B cell (primary cell): Measurements from ENCODE around the gene SLC6A2. TPM values are rescaled to one million over a fixed set of nuclear protein-coding genes. Genes with fewer than 3 reads are reported as not detected.

Experiments
- ATAC-seq: fragments of 200-7000 bp; cut with Tn5 transposase; one replicate; pipeline ENCODE4 v1.10.0; 2021; ENCODE audit warnings: low read depth, mild to moderate bottlenecking, moderate number of reproducible peaks, moderate library complexity
- CTCF ChIA-PET: fragments of 350-600 bp; sonication (Branson Sonifier 250); formaldehyde crosslinking; loops from one replicate; lab custom pipeline; 2021; ENCODE audit warnings: antibody characterized with exemption, inconsistent platforms; lab: Charles Lee
- POLR2A ChIA-PET: fragments of 350-600 bp; sonication (Branson Sonifier 250); formaldehyde crosslinking; loops from one replicate; lab custom pipeline; 2021; ENCODE audit warnings: antibody characterized with exemption; lab: Charles Lee
- DNase-seq: peaks from one replicate; pipeline ENCODE4 v3.0.0; 2013
- H2AFZ ChIP-seq: 2 replicates; pipeline ENCODE4 v1.6.1; 2012; ENCODE audit warnings: mild to moderate bottlenecking, low read depth, low read length; ENCODE audit not compliant: insufficient read depth, poor library complexity, severe bottlenecking
- H3K27ac ChIP-seq, 2 donors: 1 replicate in 1 of 2; 2 replicates in 1 of 2; pipeline ENCODE4 v1.5.1; 2012 to 2013; ENCODE audit warnings: low read length in 2 of 2, mild to moderate bottlenecking in 2 of 2, moderate library complexity in 1 of 2
- H3K27me3 ChIP-seq, 4 experiments: fragments of 200-600 bp in 1 of 4; sonication (generic) in 1 of 4; replicated peaks in 1 of 4; 1 replicate in 2 of 4; 2 replicates in 2 of 4; pipeline versions ENCODE4 v1.6.1 to v1.7.0; 2013 to 2016; ENCODE audit warnings: low read length in 3 of 4, mild to moderate bottlenecking in 2 of 4, mixed read lengths in 1 of 4, moderate library complexity in 1 of 4; ENCODE audit not compliant: insufficient read depth in 4 of 4, control insufficient read depth in 3 of 4; ENCODE audit errors: control extremely low read depth in 1 of 4
- H3K36me3 ChIP-seq, 2 experiments: replicated peaks in 1 of 2; 1 replicate in 1 of 2; 2 replicates in 1 of 2; pipeline versions ENCODE4 v1.6.1 to v1.7.1; 2013; ENCODE audit warnings: low read length in 1 of 2; ENCODE audit not compliant: insufficient read depth in 2 of 2, control insufficient read depth in 1 of 2; ENCODE audit errors: control extremely low read depth in 1 of 2, extremely low read depth in 1 of 2
- H3K4me1 ChIP-seq, 2 donors: fragments of 200-600 bp in 1 of 2; sonication (generic) in 1 of 2; 1 replicate in 1 of 2; 2 replicates in 1 of 2; pipeline versions ENCODE4 v1.5.1 to v1.6.1; 2013 to 2017; ENCODE audit warnings: low read length in 2 of 2; ENCODE audit not compliant: control insufficient read depth in 2 of 2, insufficient read depth in 2 of 2
- H3K4me2 ChIP-seq: replicated peaks from 2 replicates; pipeline ENCODE3; 2012; ENCODE audit warnings: mild to moderate bottlenecking, low read depth, low read length; ENCODE audit not compliant: poor library complexity, severe bottlenecking
- H3K4me3 ChIP-seq, 5 experiments: fragments of 200-600 bp in 1 of 5; sonication (generic) in 1 of 5; 1 replicate in 3 of 5; 2 replicates in 2 of 5; pipeline versions ENCODE4 v1.5.1 to v1.7.0; 2011 to 2016; ENCODE audit warnings: low read length in 4 of 5, mild to moderate bottlenecking in 4 of 5, low read depth in 2 of 5, control low read depth in 1 of 5, moderate library complexity in 1 of 5; ENCODE audit not compliant: insufficient read depth in 1 of 5; ENCODE audit errors: control extremely low read depth in 1 of 5, extremely low read depth in 1 of 5
- H3K79me2 ChIP-seq: fragments of 200-600 bp; sonication (generic); one replicate; pipeline ENCODE4 v1.6.0; 2016; ENCODE audit warnings: low read length; ENCODE audit not compliant: control insufficient read depth, insufficient read depth
- H3K9ac ChIP-seq: fragments of 200-600 bp; sonication (generic); 2 replicates; pipeline ENCODE4 v1.6.1; 2017; ENCODE audit warnings: mild to moderate bottlenecking, low read length, moderate library complexity
- H3K9me3 ChIP-seq, 3 donors: one replicate each; pipeline versions ENCODE4 v1.6.1 to v1.7.1; 2013; ENCODE audit warnings: low read length in 2 of 3; ENCODE audit not compliant: control insufficient read depth in 2 of 3, insufficient read depth in 1 of 3; ENCODE audit errors: control extremely low read depth in 1 of 3
- H4K20me1 ChIP-seq: 2 replicates; pipeline ENCODE4 v1.6.0; 2012; ENCODE audit warnings: mild to moderate bottlenecking, low read length; ENCODE audit not compliant: insufficient read depth, control insufficient read depth, poor library complexity, severe bottlenecking
- H3K27ac Mint-ChIP-seq: one replicate; pipeline ENCODE4 v1.8.0; 2021; ENCODE audit warnings: mixed read lengths
- H3K27me3 Mint-ChIP-seq: one replicate; pipeline ENCODE4 v1.8.0; 2021; ENCODE audit warnings: mixed read lengths
- H3K4me1 Mint-ChIP-seq: one replicate; pipeline ENCODE4 v1.8.0; 2021; ENCODE audit warnings: mixed read lengths
- H3K4me3 Mint-ChIP-seq: one replicate; pipeline ENCODE4 v1.8.0; 2021; ENCODE audit warnings: mixed read lengths
- H3K9me3 Mint-ChIP-seq: one replicate; pipeline ENCODE4 v1.8.0; 2022; ENCODE audit warnings: mixed read lengths; ENCODE audit not compliant: insufficient read depth
- EZH2 ChIP-seq: IDR thresholded peaks from 2 replicates; pipeline ENCODE4 v1.6.1; 2012; ENCODE audit warnings: borderline replicate concordance, low read depth, mild to moderate bottlenecking, moderate library complexity, low read length; ENCODE audit not compliant: insufficient read depth, poor library complexity, severe bottlenecking
- WGBS: methylation state at CpG from one replicate; pipeline ENCODE4 v1.1.5; 2013; ENCODE audit warnings: missing lambda C conversion rate; ENCODE audit not compliant: insufficient coverage; 5-methylcytosine and 5-hydroxymethylcytosine counted together
- intact Hi-C: fragments of 100-400 bp; cut with micrococcal nuclease; formaldehyde crosslinking; loops from one replicate; pipeline ENCODE4 v1.10.0; 2022
- polyA plus RNA-seq: library from polyadenylated mRNA; depleted of rRNA; stranded (reverse); fragments of >200 nt; gene quantifications from 2 replicates; pipeline ENCODE4 v1.2.3, GENCODE V29; 2012
- total RNA-seq, 2 donors: library from RNA; stranded (reverse); fragments of 120-200 nt in 1 of 2; gene quantifications; 1 replicate in 1 of 2; 2 replicates in 1 of 2; pipeline versions ENCODE4 v1.2.3 to v1.2.4, GENCODE V29; 2013 to 2022
- TF ChIP-seq, protein P1 (sequence below): fragments of 200-600 bp; IDR thresholded peaks from one replicate; pipeline ENCODE4 v1.8.0; 2022; ENCODE audit warnings: antibody characterized with exemption, mild to moderate bottlenecking

The SLC6A2 gene
- total and polyA plus RNA-seq, 2 donors (not counting 1 experiment from before 2014, with no cell fraction given) = not detected

DNA sequence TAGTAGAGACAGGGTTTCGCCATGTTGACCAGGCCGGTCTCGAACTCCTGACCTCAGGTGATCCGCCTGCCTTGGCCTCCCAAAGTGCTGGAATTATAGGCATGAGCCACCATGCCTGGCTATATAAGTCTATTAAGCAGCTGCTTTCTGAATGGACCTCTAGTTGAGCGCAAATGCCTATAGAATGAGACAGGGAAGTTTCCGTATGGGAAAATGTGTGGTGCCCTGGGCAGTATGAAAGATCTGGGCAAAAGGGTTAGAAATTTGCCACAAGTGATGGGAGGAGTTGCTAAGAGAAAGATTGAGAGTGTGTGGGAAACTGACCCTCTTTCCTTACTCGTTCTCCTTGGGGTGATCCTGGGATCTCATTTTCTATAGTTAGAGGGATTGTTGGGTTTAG, 26.3 kb downstream of the SLC6A2 start:
- CTCF ChIA-PET = no interaction called here

DNA sequence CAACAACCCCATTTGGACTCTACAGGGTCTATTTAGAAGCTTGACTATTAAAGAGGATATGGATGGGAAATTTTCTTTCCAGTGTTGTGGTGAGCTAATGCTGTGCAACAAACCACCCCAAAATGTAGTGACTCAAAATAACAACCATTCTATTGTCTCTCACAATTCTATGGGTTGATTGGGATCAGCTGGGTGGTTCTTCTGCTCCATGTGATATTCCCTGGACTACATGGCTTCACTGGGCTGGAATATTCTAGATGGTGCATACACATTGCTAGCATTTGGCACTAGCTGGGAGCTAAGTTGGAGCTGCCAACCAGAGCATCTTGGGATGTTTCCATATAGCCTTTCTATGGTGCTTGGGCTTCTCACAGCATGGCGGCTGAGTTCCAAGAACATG, 30.2 kb downstream of the SLC6A2 start:
- no peaks in the 10 kb centered on the region for H3K27me3 ChIP-seq
- H3K4me1 ChIP-seq = no peaks in the 10 kb centered on the region
- ChIA-PET POLR2A (no interaction called here), CTCF (no interaction called here)
- H3K4me2 ChIP-seq = no peak overlapping the region
- no peak for TF ChIP-seq EZH2
- TF ChIP-seq, protein P1, sequence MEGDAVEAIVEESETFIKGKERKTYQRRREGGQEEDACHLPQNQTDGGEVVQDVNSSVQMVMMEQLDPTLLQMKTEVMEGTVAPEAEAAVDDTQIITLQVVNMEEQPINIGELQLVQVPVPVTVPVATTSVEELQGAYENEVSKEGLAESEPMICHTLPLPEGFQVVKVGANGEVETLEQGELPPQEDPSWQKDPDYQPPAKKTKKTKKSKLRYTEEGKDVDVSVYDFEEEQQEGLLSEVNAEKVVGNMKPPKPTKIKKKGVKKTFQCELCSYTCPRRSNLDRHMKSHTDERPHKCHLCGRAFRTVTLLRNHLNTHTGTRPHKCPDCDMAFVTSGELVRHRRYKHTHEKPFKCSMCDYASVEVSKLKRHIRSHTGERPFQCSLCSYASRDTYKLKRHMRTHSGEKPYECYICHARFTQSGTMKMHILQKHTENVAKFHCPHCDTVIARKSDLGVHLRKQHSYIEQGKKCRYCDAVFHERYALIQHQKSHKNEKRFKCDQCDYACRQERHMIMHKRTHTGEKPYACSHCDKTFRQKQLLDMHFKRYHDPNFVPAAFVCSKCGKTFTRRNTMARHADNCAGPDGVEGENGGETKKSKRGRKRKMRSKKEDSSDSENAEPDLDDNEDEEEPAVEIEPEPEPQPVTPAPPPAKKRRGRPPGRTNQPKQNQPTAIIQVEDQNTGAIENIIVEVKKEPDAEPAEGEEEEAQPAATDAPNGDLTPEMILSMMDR = no peak
- no peaks in the 10 kb centered on the region for H3K36me3 ChIP-seq
- Mint-ChIP-seq H3K9me3 (no peaks in the 10 kb centered on the region), H3K27ac (no peak overlapping the region), H3K27me3 (peaks cover 9% of the 10 kb centered on the region), H3K4me1 (no peaks in the 10 kb centered on the region), H3K4me3 (no peak overlapping the region)
- DNase-seq = no peak
- no peak overlapping the region for H2AFZ ChIP-seq
- H3K9ac ChIP-seq = no peak overlapping the region
- H3K79me2 ChIP-seq = no peaks in the 10 kb centered on the region
- H3K4me3 ChIP-seq = no peak overlapping the region
- intact Hi-C loops = no loop called here
- H3K9me3 ChIP-seq = no peaks in the 10 kb centered on the region
- no peak for ATAC-seq
- H3K27ac ChIP-seq = no peak overlapping the region
- no peaks in the 10 kb centered on the region for H4K20me1 ChIP-seq
- WGBS = no CpG with 5 or more reads among the region's 1 CpG

More for the DNA sequence above, 26.3 kb downstream of the SLC6A2 start:
- Histone ChIP-seq H3K79me2 (no peaks in the 10 kb centered on the region), H2AFZ (no peak overlapping the region), H3K27ac (no peak overlapping the region), H4K20me1 (no peaks in the 10 kb centered on the region), H3K4me1 (no peaks in the 10 kb centered on the region), H3K9ac (no peak overlapping the region), H3K9me3 (no peaks in the 10 kb centered on the region), H3K36me3 (no peaks in the 10 kb centered on the region), H3K4me2 (no peak overlapping the region), H3K27me3 (no peaks in the 10 kb centered on the region), H3K4me3 (no peak overlapping the region)
- no peaks in the 10 kb centered on the region for H3K4me1 Mint-ChIP-seq
- TF ChIP-seq, protein P1 = no peak
- no peak for TF ChIP-seq EZH2
- H3K9me3 Mint-ChIP-seq = no peaks in the 10 kb centered on the region
- ATAC-seq (no peak), DNase-seq (no peak)
- peaks cover 4% of the 10 kb centered on the region for H3K27me3 Mint-ChIP-seq
- POLR2A ChIA-PET = no interaction called here
- no peak overlapping the region for H3K27ac Mint-ChIP-seq
- WGBS = 88% methylated on average over 7 of the region's 7 CpGs
- no peak overlapping the region for H3K4me3 Mint-ChIP-seq
- intact Hi-C loops = no loop called here
